Activated CD4-positive, alpha-beta memory T cell treated with anti-CD3 and anti-CD28 coated beads, Interleukin-2, amount 10 ng/mL, durations not matched to agents 7 days and 5 days (primary cell): ENCODE results near the gene FAM90A1. TPM values are rescaled to one million over a fixed set of nuclear protein-coding genes. Genes with fewer than 3 reads are reported as not detected.
"Not testable (repeated sequence)": the region's sequence is repeated elsewhere in the genome, so short reads cannot be mapped to it uniquely, and the experiment has no call there.

Experiments used
- CTCF ChIA-PET: fragments of 350-600 bp; sonication (Branson Sonifier 250); formaldehyde crosslinking; loops from one replicate; lab custom pipeline; 2021; ENCODE audit warnings: antibody characterized with exemption, inconsistent platforms; lab: Charles Lee
- POLR2A ChIA-PET: fragments of 350-600 bp; sonication (Branson Sonifier 250); formaldehyde crosslinking; loops from one replicate; lab custom pipeline; 2021; ENCODE audit warnings: antibody characterized with exemption; lab: Charles Lee
- DNase-seq: peaks from one replicate; pipeline ENCODE4 v3.0.0-alpha.2; 2020
- H3K27ac Mint-ChIP-seq: one replicate; pipeline ENCODE4 v1.8.0; 2021; ENCODE audit warnings: mild to moderate bottlenecking, mixed read lengths
- H3K27me3 Mint-ChIP-seq: one replicate; pipeline ENCODE4 v1.8.0; 2021; ENCODE audit warnings: mixed read lengths
- H3K36me3 Mint-ChIP-seq: one replicate; pipeline ENCODE4 v1.8.0; 2021; ENCODE audit warnings: low read depth, mixed read lengths
- H3K4me1 Mint-ChIP-seq: one replicate; pipeline ENCODE4 v1.8.0; 2021; ENCODE audit warnings: mixed read lengths
- H3K4me3 Mint-ChIP-seq: one replicate; pipeline ENCODE4 v1.8.0; 2021; ENCODE audit warnings: mild to moderate bottlenecking, mixed read lengths
- H3K9me3 Mint-ChIP-seq: one replicate; pipeline ENCODE4 v1.8.0; 2021; ENCODE audit warnings: mixed read lengths
- total RNA-seq, 2 experiments: library from RNA; stranded (reverse); gene quantifications; one replicate each; pipeline ENCODE4 v1.2.3, GENCODE V29; 2021

FAM90A1 gene
- total RNA-seq, 2 experiments from 2014 or later, result 0.20 TPM

DNA sequence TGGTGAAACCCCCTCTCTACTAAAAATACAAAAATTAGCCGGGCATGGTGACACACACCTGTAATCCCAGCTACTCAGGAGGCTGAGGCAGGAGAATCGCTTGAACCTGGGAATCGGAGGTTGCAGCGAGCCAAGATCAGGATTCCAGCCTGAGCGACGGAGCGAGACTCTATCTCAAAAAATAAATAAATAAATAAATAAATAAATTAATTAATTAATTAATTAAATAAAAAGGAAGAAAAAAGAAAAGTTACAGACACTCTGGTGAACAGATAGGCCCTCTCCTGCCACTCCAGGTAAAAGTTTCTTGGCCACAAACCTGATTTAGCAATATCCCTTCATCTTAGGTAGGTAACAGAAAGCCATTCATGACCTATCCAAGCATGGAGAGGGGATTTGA is 44.5 kb downstream of the FAM90A1 start:
- H3K4me3 Mint-ChIP-seq, H3K27me3 Mint-ChIP-seq, H3K36me3 Mint-ChIP-seq, POLR2A ChIA-PET, H3K27ac Mint-ChIP-seq, DNase-seq, H3K9me3 Mint-ChIP-seq: not testable (repeated sequence)
- CTCF ChIA-PET, result interaction anchor here (2.6 kb wide), 1 partner anchor 73 kb away, joined by 8 read pairs; no protein-coding TSS in a partner anchor
- peaks cover 14% of the 10 kb centered on the region for H3K4me1 Mint-ChIP-seq

DNA sequence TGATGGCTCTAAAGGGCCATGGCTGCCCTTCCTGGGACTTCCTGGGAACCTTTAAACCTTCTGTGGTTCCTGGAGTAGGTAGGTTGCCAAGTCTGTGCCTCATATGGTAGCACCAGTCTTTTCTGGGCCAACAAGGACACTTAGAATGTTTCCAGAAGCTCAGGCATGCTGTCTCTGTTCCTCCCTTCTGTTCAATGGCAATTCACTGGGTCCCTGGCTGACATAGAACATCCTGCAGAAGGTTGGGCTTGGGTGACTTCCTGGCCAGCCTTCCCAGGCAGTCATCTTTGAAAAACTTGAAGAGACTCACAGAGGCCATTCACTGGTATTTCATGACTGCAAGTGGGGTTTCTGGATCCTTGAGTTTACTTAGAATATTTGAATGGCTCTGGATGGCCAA is 46.1 kb downstream of the FAM90A1 start:
- ChIA-PET CTCF (interaction anchor here (2.6 kb wide), 1 partner anchor 72 kb away, joined by 8 read pairs; no protein-coding TSS in a partner anchor), POLR2A (interaction anchor here (0.6 kb wide), 2 partner anchors 53 to 72 kb away, joined by 3 to 5 read pairs; no protein-coding TSS in a partner anchor)
- H3K36me3 Mint-ChIP-seq, H3K27ac Mint-ChIP-seq, H3K9me3 Mint-ChIP-seq, DNase-seq, H3K27me3 Mint-ChIP-seq: not testable (repeated sequence)
- Mint-ChIP-seq H3K4me1 (peaks cover 14% of the 10 kb centered on the region), H3K4me3 (peak overlapping the region; percentile 63)

DNA sequence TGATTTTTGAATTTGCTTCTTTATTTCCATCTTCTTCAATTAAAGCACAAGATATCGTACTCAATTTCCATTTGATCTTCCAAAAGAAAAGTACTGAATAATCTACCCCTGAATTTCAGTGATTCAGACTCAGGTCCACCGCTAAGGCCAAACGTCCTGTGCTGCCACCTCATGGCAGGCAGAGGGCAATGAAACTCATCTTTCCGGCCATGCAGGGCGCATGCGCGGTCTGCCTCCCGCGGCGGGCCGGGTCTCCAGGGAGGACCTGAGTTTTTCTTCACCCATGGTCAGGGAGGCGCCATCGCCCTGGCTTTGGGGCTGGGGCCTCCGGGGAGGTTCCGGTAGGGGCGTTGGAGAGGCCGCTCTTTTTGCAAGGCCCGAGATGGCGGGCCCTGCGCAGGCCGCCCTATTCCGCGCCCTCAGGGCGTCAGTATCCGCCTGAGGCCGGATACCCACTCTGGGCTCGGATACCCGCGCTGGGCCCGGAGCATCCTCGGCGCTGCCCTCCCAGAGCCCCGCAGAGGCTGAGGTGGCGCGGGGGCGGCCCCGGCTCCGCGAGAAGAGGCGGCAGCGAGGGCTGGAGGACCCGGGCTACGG is 47.3 kb downstream of the FAM90A1 start:
- H3K9me3 Mint-ChIP-seq, H3K27me3 Mint-ChIP-seq, POLR2A ChIA-PET, H3K36me3 Mint-ChIP-seq: not testable (repeated sequence)
- Mint-ChIP-seq H3K27ac (peak overlapping the region; percentile 29), H3K4me3 (peak overlapping the region; percentile 76), H3K4me1 (peaks cover 14% of the 10 kb centered on the region)
- DNase-seq, result peak; percentile 84
- CTCF ChIA-PET, result interaction anchor here (0.8 kb wide), 1 partner anchor 72 kb away, joined by 4 read pairs; no protein-coding TSS in a partner anchor

DNA sequence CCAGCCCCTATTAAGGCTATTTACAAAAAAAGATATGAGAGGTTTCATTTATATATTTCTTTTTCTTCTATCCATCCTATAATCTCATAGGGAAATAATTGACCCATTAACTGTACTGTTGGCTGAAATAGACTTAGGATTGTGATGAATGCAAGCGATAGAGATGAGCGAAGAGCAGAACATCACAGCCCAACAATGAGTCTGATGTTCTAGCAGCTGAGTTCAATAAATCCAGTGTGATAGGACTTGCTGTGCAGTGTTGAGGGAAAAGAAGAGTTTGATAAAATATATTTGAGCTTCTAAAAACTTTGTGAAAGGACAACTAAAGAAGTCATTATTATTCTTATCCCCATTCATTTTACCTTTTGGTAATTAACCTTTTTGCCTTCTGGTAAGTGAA is 54.5 kb downstream of the FAM90A1 start:
- H3K9me3 Mint-ChIP-seq, H3K4me3 Mint-ChIP-seq, POLR2A ChIA-PET, CTCF ChIA-PET, DNase-seq, H3K36me3 Mint-ChIP-seq, H3K4me1 Mint-ChIP-seq, H3K27ac Mint-ChIP-seq: not testable (repeated sequence)
- peaks cover 20% of the 10 kb centered on the region for H3K27me3 Mint-ChIP-seq

Other genes with a start within 250 kb of the FAM90A1 start
- 10 to 100 TPM; 19.6 to 20.4 TPM for gene FOXJ2, start 194.9 kb downstream of the FAM90A1 start, total RNA-seq
- 10 to 100 TPM; 11.4 to 12.2 TPM for gene C3AR1, start 161.3 kb downstream of the FAM90A1 start, total RNA-seq
- 10 to 100 TPM; 38.4 to 42.9 TPM for gene NECAP1, start 145.3 kb downstream of the FAM90A1 start, total RNA-seq
- 1 to 10 TPM in 1 of 2 experiments, under 1 TPM in 1; 0.50 to 1.7 TPM for gene CLEC4A, start 104.0 kb downstream of the FAM90A1 start, total RNA-seq
- not detected for gene ZNF705A, start 70.6 kb downstream of the FAM90A1 start, total RNA-seq
- not detected for gene CLEC6A, start 228.3 kb upstream of the FAM90A1 start, total RNA-seq